HepG2 (cell line): Measurements from ENCODE around the gene CAMTA1. TPM values are rescaled to one million over a fixed set of nuclear protein-coding genes. Genes with fewer than 3 reads are reported as not detected.

Experiments used
- CCAR2 ChIP-seq: fragments of 200-400 bp; formaldehyde crosslinking; optimal IDR thresholded peaks from 2 replicates; pipeline ENCODE3; 2018; ENCODE audit warnings: low read depth, mild to moderate bottlenecking, low read length, moderate library complexity
- EED ChIP-seq: sonication (generic); formaldehyde crosslinking; IDR thresholded peaks from 2 replicates; pipeline ENCODE4 v1.5.0; 2020; ENCODE audit warnings: mild to moderate bottlenecking, missing genetic modification reagents
- GATA4 ChIP-seq: sonication (generic); IDR thresholded peaks from 2 replicates; pipeline ENCODE4 v1.6.1; 2016; ENCODE audit warnings: antibody characterized with exemption, low read depth, borderline replicate concordance
- GRHL1 ChIP-seq: sonication (generic); formaldehyde crosslinking; conservative IDR thresholded peaks from 2 replicates; pipeline ENCODE4 v1.8.0; 2022; ENCODE audit warnings: missing genetic modification reagents
- HES4 ChIP-seq: sonication (generic); formaldehyde crosslinking; IDR thresholded peaks from 2 replicates; pipeline ENCODE4 v1.9.0; 2021; ENCODE audit warnings: mild to moderate bottlenecking, missing genetic modification reagents, borderline replicate concordance
- HMGXB4 ChIP-seq, 2 experiments: sonication (generic) in 1 of 2; formaldehyde crosslinking in 1 of 2; IDR thresholded peaks; 2 replicates each; pipeline versions ENCODE4 v1.4.0 to v1.6.1; 2018 to 2020; ENCODE audit warnings: missing genetic modification reagents in 2 of 2, borderline replicate concordance in 1 of 2, low read depth in 1 of 2, mild to moderate bottlenecking in 1 of 2, missing biosample characterization in 1 of 2
- MYC ChIP-seq: sonication (generic); formaldehyde crosslinking; IDR thresholded peaks from 2 replicates; pipeline ENCODE4 v1.9.0; 2021; ENCODE audit warnings: missing genetic modification reagents, borderline replicate concordance
- NR2F6 ChIP-seq, 2 experiments: IDR thresholded peaks; 2 replicates each; pipeline ENCODE4 v1.6.1; 2016; ENCODE audit warnings: antibody characterized with exemption in 1 of 2, mild to moderate bottlenecking in 1 of 2
- RNF2 ChIP-seq: fragments of 450-650 bp; conservative IDR thresholded peaks from 2 replicates; pipeline ENCODE4 v1.6.1; 2016; ENCODE audit warnings: low read depth
- SNRNP70 ChIP-seq: fragments of 200-400 bp; formaldehyde crosslinking; IDR thresholded peaks from 2 replicates; pipeline ENCODE4 v1.6.1; 2017; ENCODE audit warnings: mild to moderate bottlenecking, low read depth, low read length, moderate library complexity
- SP4 ChIP-seq: sonication (generic); formaldehyde crosslinking; IDR thresholded peaks from 2 replicates; pipeline ENCODE4 v1.8.1; 2023; ENCODE audit warnings: mild to moderate bottlenecking, missing genetic modification reagents
- SPEN ChIP-seq: sonication (generic); formaldehyde crosslinking; IDR thresholded peaks from 2 replicates; pipeline ENCODE4 v1.5.1; 2020; ENCODE audit warnings: low read depth, mild to moderate bottlenecking, missing genetic modification reagents
- STAG1 ChIP-seq: sonication (generic); formaldehyde crosslinking; IDR thresholded peaks from 2 replicates; pipeline ENCODE4 v1.4.0; 2020; ENCODE audit warnings: missing genetic modification reagents
- USF2 ChIP-seq, 2 experiments: sonication (generic) in 1 of 2; formaldehyde crosslinking in 1 of 2; IDR thresholded peaks; 2 replicates each; pipeline versions ENCODE4 v1.5.1 to v1.6.1; 2011 to 2020; ENCODE audit warnings: borderline replicate concordance in 1 of 2, low read depth in 1 of 2, low read length in 1 of 2, mild to moderate bottlenecking in 1 of 2, missing genetic modification reagents in 1 of 2, moderate library complexity in 1 of 2
- ZNF260 ChIP-seq: sonication (generic); formaldehyde crosslinking; IDR thresholded peaks from 2 replicates; pipeline ENCODE4 v1.4.0; 2020; ENCODE audit warnings: missing genetic modification reagents, low read depth, mild to moderate bottlenecking, borderline replicate concordance
- ZNF329 ChIP-seq: sonication (generic); formaldehyde crosslinking; IDR thresholded peaks from 2 replicates; pipeline ENCODE4 v1.9.0; 2021; ENCODE audit warnings: low read depth, mild to moderate bottlenecking, missing genetic modification reagents
- ZNF510 ChIP-seq: sonication (generic); formaldehyde crosslinking; IDR thresholded peaks from 2 replicates; pipeline ENCODE4 v1.4.0; 2020; ENCODE audit warnings: low read depth, mild to moderate bottlenecking, missing genetic modification reagents
- ZNF512B ChIP-seq: sonication (generic); formaldehyde crosslinking; IDR thresholded peaks from 2 replicates; pipeline ENCODE4 v1.5.1; 2020; ENCODE audit warnings: missing genetic modification reagents, mild to moderate bottlenecking, borderline replicate concordance
- ZNF589 ChIP-seq: sonication (generic); formaldehyde crosslinking; conservative IDR thresholded peaks from 2 replicates; pipeline ENCODE4 v1.8.0; 2022; ENCODE audit warnings: mild to moderate bottlenecking, moderate library complexity, missing genetic modification reagents
- ZNF607 ChIP-seq: sonication (generic); formaldehyde crosslinking; IDR thresholded peaks from 2 replicates; pipeline ENCODE4 v1.5.1; 2020; ENCODE audit warnings: missing genetic modification reagents, mild to moderate bottlenecking, borderline replicate concordance
- polyA plus RNA-seq, 8 experiments: library from polyadenylated mRNA; depleted of rRNA in 3 of 8; stranded (reverse) in 7 of 8; unstranded in 1 of 8; fragments of >200 nt; fragmentation: Illumina TruSeq in 4 of 8; extraction: Trizol in 4 of 8; gene quantifications; 2 replicates each; pipeline versions ENCODE4 v1.2.1 to v1.2.3, GENCODE V29; 2011 to 2016; ENCODE audit warnings: low read depth in 4 of 8, missing spikeins in 1 of 8, mixed read lengths in 1 of 8; ENCODE audit not compliant: insufficient read depth in 1 of 8
- total RNA-seq, 5 experiments: library from RNA; depleted of rRNA; stranded (reverse); fragments of >200 nt; fragmentation: Illumina TruSeq; extraction: Trizol; gene quantifications; 2 replicates each; pipeline ENCODE4 v1.2.3, GENCODE V29; 2016; ENCODE audit warnings: low read depth in 1 of 5

CAMTA1 gene
- total and polyA plus RNA-seq, 2 of the 13 experiments (the other 11 are each of a cell fraction or from before 2014, with no cell fraction given), result 25.0 to 36.4 TPM

GRCh38 chr1:7783826-7784491, 998.7 kb downstream of the CAMTA1 start, which contains the start of gene PER3 (continued):
- no peak for TF ChIP-seq USF2 (IDR thresholded peaks at IDR 0.05; ENCODE audit: low read depth, low read length)
- TF ChIP-seq USF2 (CRISPR knock-in tag; IDR thresholded peaks at IDR 0.05; ENCODE audit: borderline replicate concordance), result no peak
- TF ChIP-seq ZNF589 (CRISPR knock-in tag), result no peak
- no peak for TF ChIP-seq ZNF260 (CRISPR knock-in tag)
- no peak for TF ChIP-seq NR2F6 (IDR thresholded peaks at IDR 0.05)
- no peak for TF ChIP-seq NR2F6 (CRISPR knock-in tag; IDR thresholded peaks at IDR 0.05)
- no peak for TF ChIP-seq HES4 (CRISPR knock-in tag)
- peak; percentile 89 for TF ChIP-seq SP4 (CRISPR knock-in tag)
- TF ChIP-seq STAG1, result no peak
- TF ChIP-seq ZNF607 (CRISPR knock-in tag), result peak; percentile 50; the same call in 1 of the 2 replicates
- no peak for TF ChIP-seq GATA4
- no peak for TF ChIP-seq HMGXB4 (CRISPR knock-in tag; IDR thresholded peaks at IDR 0.05; ENCODE audit: borderline replicate concordance in 1 of 2, low read depth in 1 of 2)
- TF ChIP-seq SNRNP70, result no peak
- no peak for TF ChIP-seq MYC (CRISPR knock-in tag)
- TF ChIP-seq SPEN (CRISPR knock-in tag), result peak; percentile 19; the same call in 1 of the 2 replicates
- no peak for TF ChIP-seq ZNF510
- no peak for TF ChIP-seq ZNF512B (CRISPR knock-in tag)
- no peak for TF ChIP-seq RNF2
- TF ChIP-seq EED (CRISPR knock-in tag), result no peak
- TF ChIP-seq CCAR2, result no peak
- TF ChIP-seq ZNF329, result no peak
- no peak for TF ChIP-seq GRHL1 (CRISPR knock-in tag)
